ENCODE data around the gene ZNF444.

GRCh38 chr19:56149656-56150038 is 8.6 kb downstream of the ZNF444 start:
- TF ChIP-seq ETV6 (CRISPR knock-in tag; IDR thresholded peaks at IDR 0.05): no peak
- TF ChIP-seq FOXJ3 (CRISPR knock-in tag; IDR thresholded peaks at IDR 0.05; ENCODE audit: borderline replicate concordance): no peak
- no peak for TF ChIP-seq NFYB (CRISPR knock-in tag; conservative IDR thresholded peaks at IDR 0.05; ENCODE audit: low read depth)
- TF ChIP-seq, protein P1, sequence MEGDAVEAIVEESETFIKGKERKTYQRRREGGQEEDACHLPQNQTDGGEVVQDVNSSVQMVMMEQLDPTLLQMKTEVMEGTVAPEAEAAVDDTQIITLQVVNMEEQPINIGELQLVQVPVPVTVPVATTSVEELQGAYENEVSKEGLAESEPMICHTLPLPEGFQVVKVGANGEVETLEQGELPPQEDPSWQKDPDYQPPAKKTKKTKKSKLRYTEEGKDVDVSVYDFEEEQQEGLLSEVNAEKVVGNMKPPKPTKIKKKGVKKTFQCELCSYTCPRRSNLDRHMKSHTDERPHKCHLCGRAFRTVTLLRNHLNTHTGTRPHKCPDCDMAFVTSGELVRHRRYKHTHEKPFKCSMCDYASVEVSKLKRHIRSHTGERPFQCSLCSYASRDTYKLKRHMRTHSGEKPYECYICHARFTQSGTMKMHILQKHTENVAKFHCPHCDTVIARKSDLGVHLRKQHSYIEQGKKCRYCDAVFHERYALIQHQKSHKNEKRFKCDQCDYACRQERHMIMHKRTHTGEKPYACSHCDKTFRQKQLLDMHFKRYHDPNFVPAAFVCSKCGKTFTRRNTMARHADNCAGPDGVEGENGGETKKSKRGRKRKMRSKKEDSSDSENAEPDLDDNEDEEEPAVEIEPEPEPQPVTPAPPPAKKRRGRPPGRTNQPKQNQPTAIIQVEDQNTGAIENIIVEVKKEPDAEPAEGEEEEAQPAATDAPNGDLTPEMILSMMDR (IDR thresholded peaks at IDR 0.05): no peak
- TF ChIP-seq MAX (CRISPR knock-in tag; IDR thresholded peaks at IDR 0.05): no peak
- TF ChIP-seq TEAD4 (CRISPR knock-in tag; IDR thresholded peaks at IDR 0.05): no peak
- no peak for TF ChIP-seq ZNF512 (CRISPR knock-in tag; IDR thresholded peaks at IDR 0.05; ENCODE audit: borderline replicate concordance)
- TF ChIP-seq ESRRA (CRISPR knock-in tag; IDR thresholded peaks at IDR 0.05; ENCODE audit: borderline replicate concordance): no peak
- TF ChIP-seq, protein P2, sequence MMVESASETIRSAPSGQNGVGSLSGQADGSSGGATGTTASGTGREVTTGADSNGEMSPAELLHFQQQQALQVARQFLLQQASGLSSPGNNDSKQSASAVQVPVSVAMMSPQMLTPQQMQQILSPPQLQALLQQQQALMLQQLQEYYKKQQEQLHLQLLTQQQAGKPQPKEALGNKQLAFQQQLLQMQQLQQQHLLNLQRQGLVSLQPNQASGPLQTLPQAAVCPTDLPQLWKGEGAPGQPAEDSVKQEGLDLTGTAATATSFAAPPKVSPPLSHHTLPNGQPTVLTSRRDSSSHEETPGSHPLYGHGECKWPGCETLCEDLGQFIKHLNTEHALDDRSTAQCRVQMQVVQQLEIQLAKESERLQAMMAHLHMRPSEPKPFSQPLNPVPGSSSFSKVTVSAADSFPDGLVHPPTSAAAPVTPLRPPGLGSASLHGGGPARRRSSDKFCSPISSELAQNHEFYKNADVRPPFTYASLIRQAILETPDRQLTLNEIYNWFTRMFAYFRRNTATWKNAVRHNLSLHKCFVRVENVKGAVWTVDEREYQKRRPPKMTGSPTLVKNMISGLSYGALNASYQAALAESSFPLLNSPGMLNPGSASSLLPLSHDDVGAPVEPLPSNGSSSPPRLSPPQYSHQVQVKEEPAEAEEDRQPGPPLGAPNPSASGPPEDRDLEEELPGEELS (CRISPR knock-in tag; IDR thresholded peaks at IDR 0.05): no peak
- TF ChIP-seq, protein P3, sequence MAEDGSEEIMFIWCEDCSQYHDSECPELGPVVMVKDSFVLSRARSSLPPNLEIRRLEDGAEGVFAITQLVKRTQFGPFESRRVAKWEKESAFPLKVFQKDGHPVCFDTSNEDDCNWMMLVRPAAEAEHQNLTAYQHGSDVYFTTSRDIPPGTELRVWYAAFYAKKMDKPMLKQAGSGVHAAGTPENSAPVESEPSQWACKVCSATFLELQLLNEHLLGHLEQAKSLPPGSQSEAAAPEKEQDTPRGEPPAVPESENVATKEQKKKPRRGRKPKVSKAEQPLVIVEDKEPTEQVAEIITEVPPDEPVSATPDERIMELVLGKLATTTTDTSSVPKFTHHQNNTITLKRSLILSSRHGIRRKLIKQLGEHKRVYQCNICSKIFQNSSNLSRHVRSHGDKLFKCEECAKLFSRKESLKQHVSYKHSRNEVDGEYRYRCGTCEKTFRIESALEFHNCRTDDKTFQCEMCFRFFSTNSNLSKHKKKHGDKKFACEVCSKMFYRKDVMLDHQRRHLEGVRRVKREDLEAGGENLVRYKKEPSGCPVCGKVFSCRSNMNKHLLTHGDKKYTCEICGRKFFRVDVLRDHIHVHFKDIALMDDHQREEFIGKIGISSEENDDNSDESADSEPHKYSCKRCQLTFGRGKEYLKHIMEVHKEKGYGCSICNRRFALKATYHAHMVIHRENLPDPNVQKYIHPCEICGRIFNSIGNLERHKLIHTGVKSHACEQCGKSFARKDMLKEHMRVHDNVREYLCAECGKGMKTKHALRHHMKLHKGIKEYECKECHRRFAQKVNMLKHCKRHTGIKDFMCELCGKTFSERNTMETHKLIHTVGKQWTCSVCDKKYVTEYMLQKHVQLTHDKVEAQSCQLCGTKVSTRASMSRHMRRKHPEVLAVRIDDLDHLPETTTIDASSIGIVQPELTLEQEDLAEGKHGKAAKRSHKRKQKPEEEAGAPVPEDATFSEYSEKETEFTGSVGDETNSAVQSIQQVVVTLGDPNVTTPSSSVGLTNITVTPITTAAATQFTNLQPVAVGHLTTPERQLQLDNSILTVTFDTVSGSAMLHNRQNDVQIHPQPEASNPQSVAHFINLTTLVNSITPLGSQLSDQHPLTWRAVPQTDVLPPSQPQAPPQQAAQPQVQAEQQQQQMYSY (CRISPR knock-in tag; IDR thresholded peaks at IDR 0.05): no peak
- TF ChIP-seq, protein P4, sequence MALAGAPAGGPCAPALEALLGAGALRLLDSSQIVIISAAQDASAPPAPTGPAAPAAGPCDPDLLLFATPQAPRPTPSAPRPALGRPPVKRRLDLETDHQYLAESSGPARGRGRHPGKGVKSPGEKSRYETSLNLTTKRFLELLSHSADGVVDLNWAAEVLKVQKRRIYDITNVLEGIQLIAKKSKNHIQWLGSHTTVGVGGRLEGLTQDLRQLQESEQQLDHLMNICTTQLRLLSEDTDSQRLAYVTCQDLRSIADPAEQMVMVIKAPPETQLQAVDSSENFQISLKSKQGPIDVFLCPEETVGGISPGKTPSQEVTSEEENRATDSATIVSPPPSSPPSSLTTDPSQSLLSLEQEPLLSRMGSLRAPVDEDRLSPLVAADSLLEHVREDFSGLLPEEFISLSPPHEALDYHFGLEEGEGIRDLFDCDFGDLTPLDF (CRISPR knock-in tag; IDR thresholded peaks at IDR 0.05): no peak
- TF ChIP-seq, protein P5, sequence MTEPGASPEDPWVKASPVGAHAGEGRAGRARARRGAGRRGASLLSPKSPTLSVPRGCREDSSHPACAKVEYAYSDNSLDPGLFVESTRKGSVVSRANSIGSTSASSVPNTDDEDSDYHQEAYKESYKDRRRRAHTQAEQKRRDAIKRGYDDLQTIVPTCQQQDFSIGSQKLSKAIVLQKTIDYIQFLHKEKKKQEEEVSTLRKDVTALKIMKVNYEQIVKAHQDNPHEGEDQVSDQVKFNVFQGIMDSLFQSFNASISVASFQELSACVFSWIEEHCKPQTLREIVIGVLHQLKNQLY (CRISPR knock-in tag; IDR thresholded peaks at IDR 0.05): no peak
- TF ChIP-seq ATF1 (CRISPR knock-in tag; IDR thresholded peaks at IDR 0.05): no peak
- TF ChIP-seq EMX1 (CRISPR knock-in tag; IDR thresholded peaks at IDR 0.05): no peak
